Hepatocyte (in vitro differentiated cells): ENCODE data around the gene IRF8. TPM values are rescaled to one million over a fixed set of nuclear protein-coding genes. Genes with fewer than 3 reads are reported as not detected.

ENCODE experiments used
- DNase-seq: peaks from one replicate; pipeline ENCODE4 v3.0.0-alpha.2; 2016; ENCODE audit warnings: low spot score
- H2AFZ ChIP-seq: fragments of 200-600 bp; sonication (generic); 2 replicates; pipeline ENCODE4 v1.6.0; 2016; ENCODE audit warnings: antibody characterized with exemption, mild to moderate bottlenecking
- H3K27ac ChIP-seq: fragments of 200-600 bp; sonication (generic); 2 replicates; pipeline ENCODE4 v1.5.1; 2016; ENCODE audit warnings: mild to moderate bottlenecking
- H3K27me3 ChIP-seq: fragments of 200-600 bp; sonication (generic); 2 replicates; pipeline ENCODE4 v1.6.1; 2016
- H3K36me3 ChIP-seq: fragments of 200-600 bp; sonication (generic); replicated peaks from 2 replicates; pipeline ENCODE4 v1.5.1; 2016; ENCODE audit warnings: low read depth; ENCODE audit not compliant: insufficient read depth
- H3K4me1 ChIP-seq: fragments of 200-600 bp; sonication (generic); 2 replicates; pipeline ENCODE4 v1.5.1; 2016; ENCODE audit warnings: mild to moderate bottlenecking, moderate library complexity; ENCODE audit not compliant: insufficient read depth
- H3K4me2 ChIP-seq: fragments of 200-600 bp; sonication (generic); 2 replicates; pipeline ENCODE4 v1.6.0; 2016
- H3K4me3 ChIP-seq: fragments of 200-600 bp; sonication (generic); 2 replicates; pipeline ENCODE4 v1.5.1; 2016; ENCODE audit warnings: mild to moderate bottlenecking
- H3K79me2 ChIP-seq: fragments of 200-600 bp; sonication (generic); 2 replicates; pipeline ENCODE4 v1.6.0; 2017; ENCODE audit warnings: mild to moderate bottlenecking
- H3K9me2 ChIP-seq: fragments of 200-600 bp; sonication (generic); replicated peaks from 2 replicates; pipeline ENCODE4 v1.6.0; 2017; ENCODE audit warnings: mild to moderate bottlenecking; ENCODE audit not compliant: insufficient read depth
- H3K9me3 ChIP-seq: fragments of 200-600 bp; sonication (generic); 2 replicates; pipeline ENCODE4 v1.5.1; 2016; ENCODE audit warnings: low read depth, mild to moderate bottlenecking
- H4K20me1 ChIP-seq: fragments of 200-600 bp; sonication (generic); 2 replicates; pipeline ENCODE4 v1.6.0; 2016; ENCODE audit warnings: mild to moderate bottlenecking; ENCODE audit not compliant: insufficient read depth, poor library complexity, severe bottlenecking
- CTCF ChIP-seq: fragments of 200-600 bp; sonication (generic); IDR thresholded peaks from 2 replicates; pipeline ENCODE4 v1.5.1; 2016; ENCODE audit warnings: antibody characterized with exemption, mild to moderate bottlenecking; ENCODE audit not compliant: poor library complexity
- EZH2 ChIP-seq: fragments of 200-600 bp; sonication (generic); IDR thresholded peaks from 2 replicates; pipeline ENCODE4 v1.6.1; 2016; ENCODE audit warnings: antibody characterized with exemption, mild to moderate bottlenecking, borderline replicate concordance
- EZH2phosphoT487 ChIP-seq: fragments of 200-600 bp; sonication (generic); IDR thresholded peaks from one replicate; pipeline ENCODE4 v1.6.1; 2018; ENCODE audit warnings: antibody characterized with exemption, mild to moderate bottlenecking, low read depth, moderate library complexity; ENCODE audit not compliant: unreplicated experiment, severe bottlenecking
- WGBS: methylation state at CpG from one replicate; pipeline ENCODE4 v1.1.6; 2016; ENCODE audit warnings: low lambda C conversion rate; ENCODE audit errors: missing lambda C conversion rate; 5-methylcytosine and 5-hydroxymethylcytosine counted together
- microRNA-seq: library from miRNA; unstranded; fragments of <30 nt; microRNA quantifications from one replicate; pipeline ENCODE4, GENCODE V29; 2017
- polyA plus RNA-seq: library from polyadenylated mRNA; unstranded; fragments of >200 nt; fragmentation: Nextera tagmentation; extraction: Ambion mirVana; gene quantifications from 2 replicates; pipeline ENCODE4 v1.2.1, GENCODE V29; 2016
- small RNA-seq: library from RNA; depleted of rRNA; stranded (forward); fragments of <200 nt; gene quantifications from one replicate; pipeline ENCODE3, GENCODE V24; 2014
- total RNA-seq: library from RNA; depleted of rRNA; stranded (reverse); fragments of >200 nt; gene quantifications from 2 replicates; pipeline ENCODE4 v1.2.3, GENCODE V29; 2014

IRF8 gene
- total and polyA plus RNA-seq, 2 experiments from 2014 or later: 6.9 to 8.4 TPM

- Histone ChIP-seq H3K4me1 (peaks cover 33% of the 10 kb centered on the region), H3K9me2 (no peaks in the 10 kb centered on the region), H3K79me2 (no peaks in the 10 kb centered on the region), H3K4me2 (peak overlapping the region; percentile 17), H3K27me3 (no peaks in the 10 kb centered on the region), H3K36me3 (no peaks in the 10 kb centered on the region), H3K4me3 (no peak overlapping the region), H3K9me3 (no peaks in the 10 kb centered on the region), H3K27ac (no peak overlapping the region), H2AFZ (no peak overlapping the region), H4K20me1 (no peaks in the 10 kb centered on the region)
- no peak for TF ChIP-seq CTCF
- no peak for TF ChIP-seq EZH2
- TF ChIP-seq EZH2phosphoT487: no peak
- WGBS: 44% methylated on average over 9 of the region's 9 CpGs
- no peak for DNase-seq
Measured at GRCh38 chr16:85969591-85969990, 70.6 kb downstream of the IRF8 start.

DNA sequence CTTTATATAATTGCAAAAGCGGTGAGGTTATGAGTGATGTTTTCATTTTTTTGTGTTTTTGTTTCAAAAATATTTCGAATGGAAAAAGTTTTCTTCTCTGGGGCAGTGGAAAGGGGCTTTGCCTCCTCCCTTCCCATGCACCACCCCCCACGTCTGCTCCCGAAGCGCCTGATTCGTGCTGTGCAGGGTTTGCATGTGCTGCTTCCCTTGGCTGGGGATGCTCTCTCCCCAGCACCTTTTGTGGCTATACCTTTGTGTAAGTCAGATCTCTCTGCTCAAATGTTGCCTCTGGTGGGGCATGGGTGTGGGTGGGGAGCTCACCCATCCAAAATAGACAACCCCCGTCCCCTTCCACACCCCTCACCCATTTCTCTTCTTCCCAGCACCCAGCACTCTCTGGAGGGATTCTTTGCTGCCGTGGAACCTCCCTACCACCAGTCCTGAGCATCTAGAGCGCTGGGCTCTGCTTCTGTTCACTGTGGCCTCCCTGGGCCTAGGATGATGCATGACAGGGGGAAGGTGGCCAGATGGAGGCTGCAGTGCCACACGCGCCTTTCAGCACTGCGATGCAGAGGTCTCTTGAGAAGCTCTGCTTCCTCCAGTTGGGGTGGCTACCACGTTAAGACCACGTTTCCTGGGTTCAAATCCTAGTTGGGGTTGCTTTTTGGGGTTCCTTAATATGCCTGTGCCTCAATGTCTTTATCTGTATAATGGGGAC is 71.2 kb downstream of the IRF8 start:
- 76% methylated on average over 13 of the region's 14 CpGs for WGBS

DNA sequence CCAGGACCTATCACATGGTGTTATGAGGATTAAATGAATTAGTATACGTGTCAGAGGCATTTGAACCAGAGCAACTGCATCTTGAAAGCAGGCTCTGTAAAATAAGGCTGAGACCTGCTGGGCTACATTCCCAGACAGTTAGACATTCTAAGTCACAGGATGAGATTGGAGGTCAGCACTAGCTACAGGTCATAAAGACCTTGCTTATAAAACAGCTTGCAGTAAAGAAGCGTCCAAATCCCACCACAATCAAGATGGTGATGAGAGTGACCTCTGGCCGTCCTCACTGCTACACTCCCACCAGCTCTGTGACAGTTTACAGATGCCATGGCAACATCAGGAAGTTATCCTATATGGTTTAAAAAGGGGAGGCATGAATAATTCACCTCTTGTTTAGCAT is 71.8 kb downstream of the IRF8 start:
- no peaks in the 10 kb centered on the region for H3K27me3 ChIP-seq
- H3K4me2 ChIP-seq: no peak overlapping the region
- no peak overlapping the region for H2AFZ ChIP-seq
- no peak overlapping the region for H3K4me3 ChIP-seq
- H3K4me1 ChIP-seq: peaks cover 44% of the 10 kb centered on the region
- no peaks in the 10 kb centered on the region for H3K79me2 ChIP-seq
- no peaks in the 10 kb centered on the region for H3K36me3 ChIP-seq
- peak; percentile 40 for DNase-seq
- H3K9me3 ChIP-seq: no peaks in the 10 kb centered on the region
- no peak for TF ChIP-seq EZH2phosphoT487
- TF ChIP-seq EZH2: no peak
- TF ChIP-seq CTCF: no peak
- H3K9me2 ChIP-seq: no peaks in the 10 kb centered on the region
- no peaks in the 10 kb centered on the region for H4K20me1 ChIP-seq
- peak overlapping the region; percentile 63 for H3K27ac ChIP-seq
- WGBS: 43% methylated on average over 3 of the region's 3 CpGs

More for the DNA sequence above, 71.2 kb downstream of the IRF8 start:
- Histone ChIP-seq H2AFZ (no peak overlapping the region), H3K4me1 (peaks cover 39% of the 10 kb centered on the region), H3K4me2 (no peak overlapping the region), H3K9me3 (no peaks in the 10 kb centered on the region), H3K9me2 (no peaks in the 10 kb centered on the region), H4K20me1 (no peaks in the 10 kb centered on the region), H3K36me3 (no peaks in the 10 kb centered on the region), H3K79me2 (no peaks in the 10 kb centered on the region), H3K27ac (peak overlapping the region; percentile 9), H3K27me3 (no peaks in the 10 kb centered on the region), H3K4me3 (no peak overlapping the region)
- TF ChIP-seq EZH2 (no peak), CTCF (no peak), EZH2phosphoT487 (no peak)
- DNase-seq: no peak

Small RNA genes lying within 50 kb of the gene (microRNA-seq; reads per million reads assigned to microRNA genes)
- not detected for gene MIR6774

Small RNA genes lying within 50 kb of the gene (small RNA-seq; reads per million reads assigned to genes)
- gene MIR6774: not detected

Other genes starting within 250 kb of the IRF8 start
- 6.1 and 6.3 TPM in 2 replicates for gene GINS2, start 210.2 kb upstream of the IRF8 start, total RNA-seq
- 7.5 and 8.0 TPM in 2 replicates for gene GINS2, start 210.2 kb upstream of the IRF8 start, polyA plus RNA-seq
- gene C16orf74, start 148.1 kb upstream of the IRF8 start, total RNA-seq: 1.4 and 5.3 TPM in 2 replicates
- 7.8 and 11.5 TPM in 2 replicates for gene C16orf74, start 148.1 kb upstream of the IRF8 start, polyA plus RNA-seq
- 35.0 and 40.6 TPM in 2 replicates for gene EMC8, start 99.6 kb upstream of the IRF8 start, total RNA-seq
- gene EMC8, start 99.6 kb upstream of the IRF8 start, polyA plus RNA-seq: 46.5 and 50.6 TPM in 2 replicates
- gene COX4I1, start 99.5 kb upstream of the IRF8 start, total RNA-seq: 449 and 496 TPM in 2 replicates
- 655 and 694 TPM in 2 replicates for gene COX4I1, start 99.5 kb upstream of the IRF8 start, polyA plus RNA-seq